Putamen (tissue), 1 donor: Measurements from ENCODE around the gene CADM2.
A peak's percentile ranks its signal among the peaks of the same experiment; 100 is the strongest.
"Not testable (repeated sequence)": the region's sequence is repeated elsewhere in the genome, so short reads cannot be mapped to it uniquely, and the experiment has no call there.

Experiments
- DNase-seq: peaks from one replicate; pipeline ENCODE4 v3.0.0-alpha.2; 2016; ENCODE audit warnings: low spot score

Gene CADM2

DNA sequence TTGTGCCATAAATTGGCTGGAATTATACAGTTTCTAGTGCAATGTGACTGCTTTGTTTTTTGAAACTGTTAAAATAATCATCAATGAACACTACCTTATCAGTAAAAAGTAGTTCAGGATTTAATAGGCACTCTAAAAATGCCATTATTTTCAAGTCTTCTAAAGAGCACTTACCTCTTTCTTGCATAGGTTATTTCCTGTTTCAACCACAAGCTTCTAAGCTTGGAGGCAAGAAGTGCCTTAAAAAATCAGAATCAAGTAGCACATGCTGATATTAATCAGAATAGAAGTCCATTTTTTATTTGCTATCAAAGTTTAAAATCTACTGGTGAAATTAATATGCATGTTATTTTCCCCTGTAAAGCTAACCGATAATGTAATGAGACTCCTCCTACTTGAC is 991.6 kb downstream of the CADM2 start:
- no peak for DNase-seq

DNA sequence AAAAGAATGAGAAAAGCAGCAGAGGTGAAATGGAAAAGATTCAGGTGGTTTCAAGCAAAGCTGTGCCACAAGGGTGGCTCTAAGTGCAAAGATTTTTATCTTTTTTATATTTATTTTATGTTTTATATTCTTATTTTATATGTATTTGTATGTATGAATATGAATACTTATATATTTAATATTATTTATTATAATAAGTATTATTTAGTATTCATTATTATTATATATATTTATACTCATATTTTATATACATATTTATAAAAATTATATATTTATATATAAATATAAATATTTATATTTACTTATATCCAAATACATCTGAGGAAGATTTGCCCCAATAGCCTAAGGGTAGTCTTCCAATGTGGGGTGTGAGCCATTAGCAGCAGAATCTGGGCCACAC is 1002.0 kb downstream of the CADM2 start:
- DNase-seq, result no peak

DNA sequence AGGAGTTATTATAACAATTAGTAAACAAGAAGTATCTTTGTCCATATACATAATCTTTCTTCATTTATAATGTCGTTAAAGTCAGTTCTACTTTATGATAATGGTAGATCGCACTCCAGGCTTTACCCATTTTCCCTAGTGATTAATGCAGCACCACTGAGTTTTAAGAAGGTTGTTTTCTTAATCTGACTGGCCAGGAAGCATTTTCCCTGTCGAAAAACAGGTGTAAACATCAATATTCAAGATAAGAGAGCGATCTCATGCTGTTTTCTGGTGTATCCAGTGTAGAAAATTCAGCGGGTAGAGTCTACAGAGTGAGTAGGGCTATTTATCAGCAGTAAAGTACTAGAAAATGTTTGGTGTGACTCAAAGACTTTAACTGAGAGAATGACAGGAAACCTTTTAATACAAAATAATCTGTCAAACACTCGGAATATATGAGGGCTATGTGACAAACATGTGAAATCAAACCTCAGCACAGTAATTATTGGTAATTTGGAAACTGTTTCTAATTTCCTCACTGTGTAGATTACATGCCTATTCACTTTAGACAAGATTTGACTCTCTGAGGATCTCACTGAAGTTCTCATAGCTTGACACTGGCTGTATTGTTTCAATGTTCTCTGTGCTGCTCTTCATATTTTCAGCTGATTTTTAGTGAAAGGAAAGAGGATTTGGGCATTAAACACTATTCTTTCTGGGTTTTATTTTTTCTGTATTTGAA is 1019.0 kb downstream of the CADM2 start:
- peak; percentile 29 for DNase-seq

DNA sequence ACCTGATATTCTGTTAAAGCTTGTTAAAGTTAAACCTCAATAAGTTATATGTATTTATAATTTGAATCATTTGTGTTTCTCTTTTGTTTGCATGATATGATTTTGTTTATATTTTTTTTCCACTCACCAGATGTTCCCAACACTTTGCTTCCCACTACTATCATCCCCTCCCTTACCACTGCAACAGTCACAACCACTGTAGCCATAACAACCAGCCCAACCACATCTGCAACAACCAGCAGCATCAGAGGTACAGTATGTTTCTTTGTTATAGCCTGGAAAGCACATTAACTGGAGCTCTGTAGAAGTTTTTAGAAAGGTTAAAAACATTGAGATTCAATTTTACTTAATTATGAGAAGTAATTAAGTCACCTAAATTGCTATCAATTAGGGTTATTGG is 1020.2 kb downstream of the CADM2 start:
- no peak for DNase-seq

DNA sequence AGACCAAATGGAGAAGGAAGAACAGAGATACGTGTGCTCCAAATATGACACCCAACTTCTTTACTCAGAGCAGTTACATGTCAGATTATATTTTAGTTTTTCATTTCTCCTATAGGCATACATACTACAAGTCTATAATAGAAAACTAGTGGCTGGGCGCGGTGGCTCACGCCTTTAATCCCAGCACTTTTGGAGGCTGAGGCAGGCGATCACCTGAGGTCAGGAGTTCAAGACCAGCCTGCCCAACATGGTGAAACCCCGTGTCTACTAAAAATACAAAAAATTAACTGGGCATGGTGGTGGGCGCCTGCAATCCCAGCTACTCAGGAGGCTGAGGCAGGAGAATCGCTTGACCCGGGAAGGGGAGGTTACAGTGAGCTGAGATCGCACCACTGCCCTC is 1030.8 kb downstream of the CADM2 start:
- DNase-seq, result not testable (repeated sequence)

DNA sequence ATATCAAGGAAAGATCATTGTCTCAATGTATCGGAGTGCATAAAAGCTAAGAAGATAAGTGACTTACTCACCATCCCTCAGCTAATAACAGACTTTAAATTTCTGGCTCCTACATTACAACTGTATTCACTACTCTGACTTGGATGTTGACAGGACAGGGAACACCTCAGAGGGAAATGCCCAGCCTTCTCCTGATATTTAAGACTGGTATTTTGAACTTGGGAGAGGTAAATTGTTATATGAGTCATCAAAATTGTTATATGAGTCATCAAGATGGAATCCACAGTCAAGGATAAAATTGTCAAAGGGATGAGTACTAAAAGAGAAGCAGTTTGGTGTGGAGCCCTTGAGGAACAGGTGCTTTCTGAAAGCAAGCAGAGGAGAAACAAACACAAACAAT is 1070.8 kb downstream of the CADM2 start:
- no peak for DNase-seq

DNA sequence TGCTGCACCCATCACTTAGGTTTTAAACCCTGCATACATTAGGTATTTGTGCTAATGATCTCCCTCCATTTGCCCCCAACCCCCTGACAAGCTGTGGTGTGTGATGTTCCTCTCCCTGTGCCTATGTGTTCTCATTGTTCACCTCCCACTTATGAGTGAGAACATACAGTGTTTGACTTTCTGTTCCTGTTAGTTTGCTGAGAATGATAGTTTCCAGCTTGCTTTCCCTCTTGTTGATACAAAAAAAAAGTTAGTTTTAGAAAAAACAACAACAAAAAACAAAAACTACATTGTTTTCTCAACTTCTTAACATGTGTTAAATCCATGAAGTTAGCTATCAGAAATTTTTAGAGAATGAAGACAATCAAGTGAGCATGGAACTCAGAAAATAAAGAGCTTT is 1079.1 kb downstream of the CADM2 start:
- DNase-seq, result no peak

DNA sequence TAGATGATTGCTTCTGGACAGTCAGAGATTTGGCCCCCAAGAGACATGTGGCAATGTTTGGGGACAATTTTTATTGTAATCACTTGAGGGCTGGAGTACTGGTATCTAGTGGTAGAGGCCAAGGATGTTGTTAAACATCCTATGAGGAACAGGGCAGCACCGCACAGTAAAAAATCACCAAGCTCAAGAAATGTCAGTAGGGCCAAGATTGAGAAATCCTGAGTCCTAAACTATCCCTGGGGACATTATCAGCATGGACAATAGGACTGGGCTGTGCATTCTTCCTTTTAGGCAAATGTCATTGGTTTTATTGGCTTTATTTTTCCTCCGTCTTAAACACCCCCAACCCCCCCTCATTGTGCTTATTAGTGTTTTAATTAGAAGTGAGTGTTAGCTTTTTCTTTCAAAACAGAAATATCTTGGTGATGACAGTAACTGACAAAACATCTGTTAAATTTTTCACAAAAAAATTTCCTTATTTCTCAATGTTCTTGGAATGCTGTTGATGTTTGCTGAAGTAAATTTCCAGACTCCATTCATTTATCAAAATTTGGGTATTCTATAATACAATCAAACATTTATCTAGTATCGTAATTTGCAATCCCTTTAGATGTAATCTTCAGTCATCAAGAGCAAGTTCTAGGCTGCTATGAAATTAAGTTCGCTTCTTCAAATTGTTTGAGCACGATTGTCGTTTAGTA is 1087.8 kb downstream of the CADM2 start:
- no peak for DNase-seq

DNA sequence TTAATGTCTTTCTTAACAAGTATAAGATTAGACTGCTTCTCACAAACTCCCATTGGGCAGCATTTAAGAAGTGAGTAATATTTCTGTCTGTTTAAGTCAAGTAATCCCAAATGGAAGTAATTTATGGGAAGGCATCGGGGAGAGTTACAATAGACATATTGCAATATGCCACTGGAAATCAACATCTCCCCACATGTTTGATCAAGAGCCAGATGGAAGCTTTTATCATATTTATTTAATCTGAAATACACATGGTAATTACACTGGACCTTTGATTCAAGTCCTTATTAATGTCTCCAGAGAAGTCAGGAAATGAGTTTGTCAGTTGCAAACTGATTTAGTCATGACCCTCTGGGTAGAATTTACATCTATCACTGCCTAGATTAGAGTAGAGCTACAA is 1088.4 kb downstream of the CADM2 start:
- no peak for DNase-seq

DNA sequence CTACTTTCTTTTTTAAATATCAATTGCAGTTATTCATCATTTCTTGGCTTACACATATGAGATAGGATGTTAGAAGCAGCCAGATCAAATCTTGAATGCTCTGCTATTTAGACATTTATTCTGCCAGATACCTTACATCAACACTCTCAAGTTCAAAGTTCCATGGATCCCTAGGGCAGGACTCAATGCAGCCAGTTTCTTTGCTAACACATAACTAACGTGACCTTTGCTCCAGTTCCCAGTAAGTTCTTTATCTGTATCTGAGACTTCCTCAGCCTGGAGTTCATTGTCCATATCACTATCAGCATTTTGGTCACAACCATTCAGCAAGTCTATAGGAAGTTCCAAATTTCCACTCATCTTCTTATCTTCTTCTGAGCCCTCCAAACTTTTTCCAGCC is 1092.3 kb downstream of the CADM2 start:
- DNase-seq, result no peak

DNA sequence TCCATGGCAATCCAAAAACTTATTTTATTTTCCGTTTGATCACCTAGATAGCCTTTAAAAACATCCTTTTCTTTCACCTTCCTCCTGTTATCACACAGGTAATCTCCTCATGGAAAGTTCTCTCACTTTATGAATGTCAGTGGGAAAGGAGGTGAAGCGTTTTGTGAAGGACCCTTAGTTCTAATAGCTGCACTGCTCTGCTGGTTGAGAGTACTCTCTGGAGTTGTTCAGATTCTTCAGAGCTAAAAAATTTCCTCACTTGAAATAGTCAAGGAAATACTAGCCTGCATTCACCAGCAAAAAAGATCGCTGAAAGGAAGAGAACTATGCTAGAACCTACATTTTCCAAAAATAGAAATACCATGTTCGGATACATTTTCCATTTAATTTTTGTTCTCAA is 1097.2 kb downstream of the CADM2 start:
- no peak for DNase-seq

DNA sequence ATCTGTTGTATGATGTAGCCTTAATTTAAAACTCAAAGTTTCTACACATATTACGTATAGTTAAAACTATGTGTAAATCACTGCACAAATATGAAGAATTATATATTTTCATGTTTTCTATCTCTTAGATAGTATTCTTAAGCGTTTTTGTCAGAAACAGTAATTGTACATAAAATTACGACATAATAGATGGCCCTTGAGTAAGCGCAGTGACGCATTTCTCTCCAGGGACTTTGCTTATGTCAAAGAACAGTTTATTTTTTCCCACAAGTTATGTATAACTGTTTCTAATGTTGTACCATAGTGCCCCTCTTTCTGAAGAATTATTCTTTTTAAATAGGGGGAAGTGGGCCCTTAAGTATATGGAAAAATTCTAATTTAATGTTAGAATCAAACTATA is 1098.2 kb downstream of the CADM2 start:
- DNase-seq, result no peak

DNA sequence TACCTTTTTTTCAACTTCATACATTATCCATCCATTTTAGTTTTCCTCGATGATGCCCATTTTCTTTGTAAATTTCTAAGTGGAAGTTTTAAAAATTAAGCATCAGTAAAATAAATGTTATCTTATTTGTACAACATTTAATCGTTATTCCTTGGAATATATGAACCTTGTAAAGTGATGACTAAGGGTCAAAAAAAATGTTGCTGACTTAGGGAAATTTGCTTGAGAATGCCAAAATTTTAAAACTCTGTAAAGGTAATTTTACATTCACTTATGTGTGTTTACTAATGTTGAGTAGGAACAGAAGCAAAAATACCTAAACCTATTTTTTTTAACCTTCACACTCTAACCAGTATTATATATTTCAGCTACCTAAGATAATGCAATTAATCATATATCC is 1115.0 kb downstream of the CADM2 start:
- DNase-seq, result no peak

DNA sequence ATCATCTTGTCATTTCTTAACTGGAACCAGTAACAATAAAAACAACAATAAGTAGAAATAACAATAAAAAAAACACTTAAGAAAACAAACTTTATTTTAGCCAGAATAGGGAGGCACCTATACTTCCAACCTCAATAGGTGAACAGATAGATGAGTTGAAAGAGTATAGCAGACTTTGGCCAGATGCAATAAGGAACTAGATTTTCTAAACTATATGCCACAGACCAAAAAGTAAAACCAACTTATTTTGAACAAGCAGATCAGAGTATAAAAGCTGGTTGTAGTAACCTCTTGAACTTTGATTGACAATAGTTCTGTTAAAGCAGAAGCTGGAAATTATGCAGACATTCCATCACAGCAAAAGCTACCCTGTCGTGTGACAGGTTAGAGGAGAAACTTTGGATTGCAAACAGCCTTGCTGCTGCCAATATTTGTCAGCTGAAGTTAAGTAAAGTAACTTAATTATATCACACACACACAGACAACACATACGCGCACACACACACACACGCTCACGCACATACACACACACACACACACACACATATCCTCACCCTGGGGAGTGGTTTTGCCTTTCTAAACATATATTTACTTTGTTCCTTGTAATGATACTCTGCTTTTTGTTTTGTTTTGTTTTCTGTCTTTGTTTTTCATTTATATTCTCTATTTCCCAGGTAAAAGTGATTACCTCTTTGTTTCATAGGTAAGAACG is 1128.5 kb downstream of the CADM2 start:
- no peak for DNase-seq

DNA sequence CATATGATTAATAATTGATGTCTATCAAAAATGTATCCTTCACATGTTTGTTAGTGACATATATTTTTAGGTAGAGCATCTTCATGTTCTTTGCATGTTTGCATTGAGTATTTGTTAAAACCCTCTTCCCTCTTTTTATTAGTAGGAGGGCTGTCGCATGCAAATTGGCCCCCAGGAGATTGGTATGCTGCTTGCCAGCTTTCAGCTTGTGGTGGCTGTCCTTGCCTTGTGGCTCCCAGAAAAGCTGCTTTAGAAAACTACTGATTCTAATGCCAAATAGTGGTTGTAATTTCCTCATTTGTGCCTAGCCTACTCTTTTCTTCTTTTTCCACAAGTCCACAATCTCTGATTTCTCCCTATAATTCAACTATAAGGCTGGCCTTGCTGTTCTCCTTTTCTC is 1145.4 kb downstream of the CADM2 start:
- DNase-seq, result no peak

DNA sequence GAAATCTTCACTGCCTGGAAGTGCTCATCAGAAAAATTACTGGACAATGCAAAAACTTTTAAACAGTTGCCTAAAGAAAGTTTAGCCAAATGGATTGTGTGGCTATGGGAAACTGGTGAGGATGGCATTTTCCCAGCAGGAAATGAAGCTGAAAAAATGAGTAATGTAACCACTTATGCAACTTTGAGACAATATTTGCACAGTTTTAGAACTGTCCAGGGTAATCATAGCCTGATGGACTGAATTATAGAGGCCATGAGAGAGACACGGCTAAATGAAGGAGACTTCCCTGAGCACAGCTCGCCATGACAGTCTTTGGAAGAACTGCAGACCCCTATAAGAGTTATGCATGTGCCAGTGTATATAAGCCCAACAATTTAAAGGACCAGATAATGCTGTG is 1150.6 kb downstream of the CADM2 start:
- DNase-seq, result no peak
